ENCODE results near the gene CCR6. TPM values are rescaled to one million over a fixed set of nuclear protein-coding genes. Genes with fewer than 3 reads are reported as not detected.

CCR6 gene
- polyA plus RNA-seq, 1 experiment: not detected

DNA sequence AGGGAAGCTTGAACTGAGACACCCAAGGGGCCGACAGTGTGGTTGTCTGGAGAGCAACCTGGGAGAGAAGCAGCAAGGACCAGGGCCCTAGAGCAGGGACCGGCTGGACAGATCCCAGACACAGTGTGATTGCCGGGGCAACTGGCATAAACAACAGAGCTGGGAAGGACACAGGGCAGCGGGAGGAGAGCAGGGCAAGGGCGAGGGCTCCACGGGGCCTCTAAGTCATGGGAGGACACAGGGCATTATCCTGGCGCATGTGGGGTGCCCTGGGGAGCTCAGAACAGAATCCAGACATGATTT, 31.1 kb upstream of the CCR6 start:
- ChIA-PET CTCF (no interaction called here), POLR2A (no interaction called here)
- TF ChIP-seq, protein P1, sequence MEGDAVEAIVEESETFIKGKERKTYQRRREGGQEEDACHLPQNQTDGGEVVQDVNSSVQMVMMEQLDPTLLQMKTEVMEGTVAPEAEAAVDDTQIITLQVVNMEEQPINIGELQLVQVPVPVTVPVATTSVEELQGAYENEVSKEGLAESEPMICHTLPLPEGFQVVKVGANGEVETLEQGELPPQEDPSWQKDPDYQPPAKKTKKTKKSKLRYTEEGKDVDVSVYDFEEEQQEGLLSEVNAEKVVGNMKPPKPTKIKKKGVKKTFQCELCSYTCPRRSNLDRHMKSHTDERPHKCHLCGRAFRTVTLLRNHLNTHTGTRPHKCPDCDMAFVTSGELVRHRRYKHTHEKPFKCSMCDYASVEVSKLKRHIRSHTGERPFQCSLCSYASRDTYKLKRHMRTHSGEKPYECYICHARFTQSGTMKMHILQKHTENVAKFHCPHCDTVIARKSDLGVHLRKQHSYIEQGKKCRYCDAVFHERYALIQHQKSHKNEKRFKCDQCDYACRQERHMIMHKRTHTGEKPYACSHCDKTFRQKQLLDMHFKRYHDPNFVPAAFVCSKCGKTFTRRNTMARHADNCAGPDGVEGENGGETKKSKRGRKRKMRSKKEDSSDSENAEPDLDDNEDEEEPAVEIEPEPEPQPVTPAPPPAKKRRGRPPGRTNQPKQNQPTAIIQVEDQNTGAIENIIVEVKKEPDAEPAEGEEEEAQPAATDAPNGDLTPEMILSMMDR (IDR thresholded peaks at IDR 0.05; ENCODE audit: insufficient read depth, low read depth, low read length): no peak
- Histone ChIP-seq H3K27me3 (ENCODE audit: control insufficient read depth, insufficient read depth, low read length) (no peaks in the 10 kb centered on the region), H3K4me3 (ENCODE audit: low read depth, low read length) (no peak overlapping the region), H3K36me3 (ENCODE audit: control insufficient read depth, insufficient read depth, low read length) (no peaks in the 10 kb centered on the region)
- DNase-seq (ENCODE audit: low read depth): no peak

DNA sequence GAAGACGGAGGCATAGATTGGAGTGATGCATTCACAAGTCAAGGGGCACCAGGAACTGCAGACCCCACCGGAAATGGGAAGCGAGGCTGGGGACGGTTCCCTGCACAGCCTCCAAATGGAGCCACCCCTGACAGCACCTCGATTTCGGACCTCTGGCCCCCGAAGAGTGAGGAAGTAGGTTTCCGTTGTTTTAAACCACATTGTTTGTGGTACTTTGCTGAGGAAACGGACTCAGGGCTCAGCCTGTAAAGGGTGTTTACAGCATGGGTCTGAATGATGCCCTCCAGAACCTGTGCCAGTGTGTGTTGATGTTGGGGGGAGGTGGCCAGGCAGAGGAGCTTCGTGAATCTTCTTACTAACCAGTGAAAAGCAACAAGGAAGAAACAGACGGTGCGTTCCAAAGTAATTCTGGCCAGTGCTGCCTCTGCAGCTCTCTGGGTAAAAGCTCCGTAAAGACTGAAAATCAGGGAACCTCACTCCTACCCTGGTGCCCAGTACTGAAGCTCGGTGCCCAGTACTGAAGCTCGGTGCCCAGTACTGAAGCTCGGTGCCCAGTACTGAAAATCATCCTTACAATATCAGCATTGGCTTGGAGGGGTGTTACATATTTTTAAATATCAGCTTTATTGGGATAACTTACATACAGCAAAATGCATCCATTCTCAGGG, 30.1 kb upstream of the CCR6 start:
- no peak for DNase-seq (ENCODE audit: low read depth)
- TF ChIP-seq, protein P1 (IDR thresholded peaks at IDR 0.05; ENCODE audit: insufficient read depth, low read depth, low read length): no peak
- H3K4me3 ChIP-seq (ENCODE audit: low read depth, low read length): no peak overlapping the region
- no peaks in the 10 kb centered on the region for H3K27me3 ChIP-seq (ENCODE audit: control insufficient read depth, insufficient read depth, low read length)
- no peaks in the 10 kb centered on the region for H3K36me3 ChIP-seq (ENCODE audit: control insufficient read depth, insufficient read depth, low read length)
- ChIA-PET POLR2A (no interaction called here), CTCF (no interaction called here)

DNA sequence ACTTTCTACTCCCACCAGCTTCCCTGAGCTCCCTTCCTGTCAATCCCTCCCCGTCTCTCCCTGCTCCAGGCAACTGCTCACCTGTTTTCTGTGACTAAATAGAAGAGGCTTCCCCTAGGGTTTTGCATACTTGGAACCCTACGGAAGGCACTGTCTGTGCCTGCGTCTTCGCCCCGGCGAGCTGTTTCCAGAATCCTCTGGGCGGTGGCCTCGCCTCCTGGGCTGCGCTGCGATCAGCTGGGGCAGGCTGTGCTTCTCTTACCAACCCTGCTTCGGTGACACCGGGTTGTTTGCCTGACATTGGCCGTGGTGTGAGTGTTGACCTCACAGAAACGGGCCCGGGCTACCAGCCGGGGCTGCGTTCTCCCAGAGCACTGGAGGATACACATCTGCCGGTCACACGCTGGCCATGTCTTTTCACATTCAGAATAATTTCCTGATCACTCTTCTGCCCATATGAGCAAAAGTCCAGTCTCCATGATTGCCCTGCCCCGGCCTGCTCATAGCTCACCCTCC, 29.4 kb upstream of the CCR6 start:
- ChIA-PET CTCF (no interaction called here), POLR2A (no interaction called here)
- DNase-seq (ENCODE audit: low read depth): no peak
- TF ChIP-seq, protein P1 (IDR thresholded peaks at IDR 0.05; ENCODE audit: insufficient read depth, low read depth, low read length): no peak
- H3K4me3 ChIP-seq (ENCODE audit: low read depth, low read length): no peak overlapping the region
- no peaks in the 10 kb centered on the region for H3K36me3 ChIP-seq (ENCODE audit: control insufficient read depth, insufficient read depth, low read length)
- no peaks in the 10 kb centered on the region for H3K27me3 ChIP-seq (ENCODE audit: control insufficient read depth, insufficient read depth, low read length)

DNA sequence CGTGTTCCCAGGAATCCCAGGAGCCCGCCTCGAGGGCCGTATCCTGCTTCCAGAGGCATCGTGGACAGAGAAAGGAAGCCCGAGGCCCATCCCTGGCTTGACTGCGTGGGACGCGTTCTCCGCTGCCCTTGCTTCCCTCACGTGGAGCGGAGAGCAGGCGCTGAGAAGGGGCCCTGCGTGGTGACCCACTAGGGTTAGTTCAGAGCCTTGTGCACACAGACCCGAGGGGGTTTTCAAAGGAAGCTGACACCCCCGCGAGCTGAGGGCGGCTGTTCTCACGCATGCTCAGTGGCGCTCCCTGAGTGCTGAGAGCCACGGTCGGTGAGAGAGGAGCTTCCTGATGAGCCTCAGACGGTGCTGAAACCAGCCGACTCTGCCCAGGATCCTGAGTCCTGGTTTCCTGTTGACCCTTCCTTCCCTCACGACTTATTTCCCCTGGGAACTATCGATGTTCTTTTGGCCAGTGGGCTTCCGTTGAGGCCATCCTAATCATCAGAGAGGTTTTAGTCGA, 28.9 kb upstream of the CCR6 start:
- ChIA-PET CTCF (no interaction called here), POLR2A (no interaction called here)
- H3K36me3 ChIP-seq (ENCODE audit: control insufficient read depth, insufficient read depth, low read length): no peaks in the 10 kb centered on the region
- no peaks in the 10 kb centered on the region for H3K27me3 ChIP-seq (ENCODE audit: control insufficient read depth, insufficient read depth, low read length)
- TF ChIP-seq, protein P1 (IDR thresholded peaks at IDR 0.05; ENCODE audit: insufficient read depth, low read depth, low read length): no peak
- no peak overlapping the region for H3K4me3 ChIP-seq (ENCODE audit: low read depth, low read length)
- DNase-seq (ENCODE audit: low read depth): no peak

DNA sequence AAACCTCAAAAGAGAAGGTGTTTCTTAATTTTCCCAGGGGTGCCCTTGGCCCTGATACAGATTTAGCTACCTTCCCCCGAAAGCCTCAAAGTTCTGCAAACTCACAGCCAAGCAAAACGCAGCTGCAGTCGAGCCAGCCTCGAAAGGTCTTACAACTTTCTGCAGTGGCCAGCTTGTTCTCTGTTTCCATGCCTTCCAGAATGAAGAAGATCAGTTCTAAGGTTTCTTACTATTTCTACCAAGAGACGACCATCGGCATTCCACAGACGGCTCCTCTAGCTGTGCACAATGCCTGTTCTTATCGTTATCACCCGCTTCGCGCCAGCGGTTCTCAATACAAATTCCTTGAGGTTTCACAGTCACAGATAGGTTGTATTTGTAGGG, 28.5 kb upstream of the CCR6 start:
- CTCF ChIA-PET: no interaction called here
- Histone ChIP-seq H3K27me3 (ENCODE audit: control insufficient read depth, insufficient read depth, low read length) (no peaks in the 10 kb centered on the region), H3K4me3 (ENCODE audit: low read depth, low read length) (no peak overlapping the region), H3K36me3 (ENCODE audit: control insufficient read depth, insufficient read depth, low read length) (no peaks in the 10 kb centered on the region)
- TF ChIP-seq, protein P1 (IDR thresholded peaks at IDR 0.05; ENCODE audit: insufficient read depth, low read depth, low read length): no peak
- POLR2A ChIA-PET: no interaction called here
- no peak for DNase-seq (ENCODE audit: low read depth)

All from BJ (cell line).